HCT116 (cell line): Measurements from ENCODE around the gene CFAP54. TPM values are rescaled to one million over a fixed set of nuclear protein-coding genes. Genes with fewer than 3 reads are reported as not detected.

Experiments
- ATAC-seq: fragments of 200-7000 bp; cut with Tn5 transposase; 2 replicates; pipeline ENCODE4 v1.9.1; 2020; ENCODE audit warnings: mild to moderate bottlenecking, moderate library complexity
- BruUV-seq: library from RNA; stranded (reverse); fragments of 400-500 nt; replicated peaks from 2 replicates; lab custom pipeline; 2021; lab: Mats Ljungman, UMichigan
- CTCF ChIA-PET: fragments of 300-600 bp; sonication (Branson Sonifier 250); formaldehyde crosslinking; loops from one replicate; lab custom pipeline; 2021; ENCODE audit warnings: antibody characterized with exemption; lab: Charles Lee
- POLR2A ChIA-PET: fragments of 300-600, 350-600 bp; sonication (Branson Sonifier 250); formaldehyde crosslinking; loops from one replicate; lab custom pipeline; 2021; ENCODE audit warnings: antibody characterized with exemption; lab: Charles Lee
- RAD21 ChIA-PET, 2 experiments: fragments of 300-600 bp; sonication (Branson Sonifier 250); formaldehyde crosslinking; loops; one replicate each; lab custom pipeline; 2023; ENCODE audit warnings: low total read pairs in 2 of 2; ENCODE audit not compliant: uncharacterized antibody in 2 of 2, unreplicated experiment in 2 of 2, low non-redundant PET in 1 of 2; lab: Charles Lee
- DNase-seq: peaks from one replicate; pipeline ENCODE4 v3.0.0-alpha.2; 2010; ENCODE audit warnings: low read depth, low spot score
- H2AFZ ChIP-seq: fragments of 200-600 bp; shearing (Covaris generic), sonication (generic); 2 replicates; pipeline ENCODE4 v1.6.1; 2017; ENCODE audit warnings: low read depth, mixed run types, mixed read lengths, antibody characterized with exemption, low read length; ENCODE audit not compliant: poor library complexity, severe bottlenecking
- H3K27ac ChIP-seq: 2 replicates; pipeline ENCODE4 v1.5.1; 2012; ENCODE audit warnings: low read depth, low read length
- H3K27me3 ChIP-seq: fragments of 200-600 bp; sonication (generic); 2 replicates; pipeline ENCODE4 v1.6.1; 2016; ENCODE audit warnings: mixed run types, low read length, mixed read lengths; ENCODE audit not compliant: insufficient read depth
- H3K36me3 ChIP-seq, 2 experiments: fragments of 200-500 bp in 1 of 2; fragments of 200-600 bp in 1 of 2; sonication (Bioruptor generic) in 1 of 2; sonication (generic) in 1 of 2; 2 replicates each; pipeline versions ENCODE4 v1.5.1 to v1.6.1; 2014 to 2016; ENCODE audit warnings: low read length in 2 of 2, inconsistent platforms in 1 of 2, mixed read lengths in 1 of 2, mixed run types in 1 of 2; ENCODE audit not compliant: insufficient read depth in 2 of 2, control insufficient read depth in 1 of 2
- H3K4me1 ChIP-seq, 2 experiments: fragments of 200-600 bp in 1 of 2; sonication (generic) in 1 of 2; 2 replicates each; pipeline versions ENCODE4 v1.5.1 to v1.6.1; 2012 to 2017; ENCODE audit warnings: low read length in 2 of 2, inconsistent platforms in 1 of 2, mild to moderate bottlenecking in 1 of 2, mixed read lengths in 1 of 2, mixed run types in 1 of 2, moderate library complexity in 1 of 2; ENCODE audit not compliant: insufficient read depth in 2 of 2, control insufficient read depth in 1 of 2
- H3K4me2 ChIP-seq: fragments of 200-600 bp; sonication (generic); 2 replicates; pipeline ENCODE4 v1.6.1; 2017; ENCODE audit warnings: mixed run types, low read length, mixed read lengths
- H3K4me3 ChIP-seq, 2 experiments: fragments of 200-600 bp in 1 of 2; sonication (generic) in 1 of 2; replicated peaks in 1 of 2; 2 replicates each; pipeline ENCODE4 v1.5.1; 2011 to 2016; ENCODE audit warnings: low read length in 2 of 2, control low read depth in 1 of 2, low read depth in 1 of 2, mild to moderate bottlenecking in 1 of 2, mixed read lengths in 1 of 2, mixed run types in 1 of 2
- H3K79me2 ChIP-seq: fragments of 200-600 bp; sonication (generic); 2 replicates; pipeline ENCODE4 v1.6.1; 2017; ENCODE audit warnings: mild to moderate bottlenecking, mixed run types, low read length, moderate library complexity, mixed read lengths; ENCODE audit not compliant: insufficient read depth
- H3K9ac ChIP-seq: fragments of 200-600 bp; sonication (generic); 2 replicates; pipeline ENCODE4 v1.6.1; 2016; ENCODE audit warnings: low read length, mixed read lengths
- H3K9me2 ChIP-seq: fragments of 200-600 bp; sonication (generic), shearing (Covaris generic); 2 replicates; pipeline ENCODE4 v1.6.1; 2017; ENCODE audit warnings: mixed run types, mild to moderate bottlenecking, moderate library complexity; ENCODE audit not compliant: insufficient read depth
- H3K9me3 ChIP-seq, 2 experiments: fragments of 200-500 bp in 1 of 2; fragments of 200-600 bp in 1 of 2; sonication (Bioruptor generic) in 1 of 2; sonication (generic) in 1 of 2; 2 replicates each; pipeline ENCODE4 v1.6.1; 2014 to 2017; ENCODE audit warnings: low read length in 2 of 2, mixed read lengths in 2 of 2, inconsistent platforms in 1 of 2, low read depth in 1 of 2, mild to moderate bottlenecking in 1 of 2, mixed run types in 1 of 2, moderate library complexity in 1 of 2; ENCODE audit not compliant: control insufficient read depth in 1 of 2, insufficient read depth in 1 of 2
- H4K20me1 ChIP-seq: fragments of 200-600 bp; sonication (generic), shearing (Covaris generic); 2 replicates; pipeline ENCODE4 v1.6.1; 2017; ENCODE audit warnings: mixed run types, mild to moderate bottlenecking, moderate library complexity; ENCODE audit not compliant: insufficient read depth
- ATF3 ChIP-seq: IDR thresholded peaks from 2 replicates; pipeline ENCODE4 v1.6.1; 2012
- CBX3 ChIP-seq: IDR thresholded peaks from 2 replicates; pipeline ENCODE4 v1.6.1; 2012; ENCODE audit warnings: low read depth
- CEBPB ChIP-seq: IDR thresholded peaks from 2 replicates; pipeline ENCODE4 v1.6.1; 2012; ENCODE audit warnings: low read depth
- EGR1 ChIP-seq: IDR thresholded peaks from 2 replicates; pipeline ENCODE4 v1.6.1; 2012; ENCODE audit warnings: low read depth
- ELF1 ChIP-seq: IDR thresholded peaks from 2 replicates; pipeline ENCODE4 v1.6.1; 2012; ENCODE audit warnings: low read depth, borderline replicate concordance
- FOSL1 ChIP-seq: IDR thresholded peaks from 2 replicates; pipeline ENCODE4 v1.6.1; 2012; ENCODE audit warnings: low read depth
- RAD21 ChIP-seq: IDR thresholded peaks from 2 replicates; pipeline ENCODE4 v1.6.1; 2012; ENCODE audit warnings: low read depth, mild to moderate bottlenecking
- SP1 ChIP-seq: IDR thresholded peaks from 2 replicates; pipeline ENCODE4 v1.6.1; 2012; ENCODE audit warnings: low read depth
- SRF ChIP-seq: IDR thresholded peaks from 2 replicates; pipeline ENCODE4 v1.6.1; 2012; ENCODE audit warnings: low read depth
- TCF7L2 ChIP-seq: IDR thresholded peaks from 2 replicates; pipeline ENCODE4 v1.7.0; 2011; ENCODE audit warnings: borderline replicate concordance, inconsistent platforms; ENCODE audit not compliant: insufficient read depth, insufficient read length; ENCODE audit errors: extremely low read depth
- ZBTB33 ChIP-seq: IDR thresholded peaks from 2 replicates; pipeline ENCODE4 v1.6.1; 2011; ENCODE audit warnings: mild to moderate bottlenecking, low read length, moderate library complexity; ENCODE audit not compliant: insufficient replicate concordance; ENCODE audit errors: extremely low read depth
- intact Hi-C: fragments of 100-400 bp; cut with micrococcal nuclease; formaldehyde crosslinking; loops from 2 replicates; pipeline ENCODE4 v1.10.0; 2022
- total RNA-seq: library from RNA; stranded (reverse); gene quantifications from one replicate; pipeline ENCODE4 v1.2.1, GENCODE V29; 2021; ENCODE audit not compliant: unreplicated experiment
- TF ChIP-seq, protein P1 (sequence below), 3 experiments: fragments of 200-600 bp in 1 of 3; sonication (generic) in 1 of 3; IDR thresholded peaks in 2 of 3; conservative IDR thresholded peaks in 1 of 3; 2 replicates each; pipeline ENCODE4 v1.5.1; 2012 to 2017; ENCODE audit warnings: low read depth in 2 of 3, low read length in 2 of 3, antibody characterized with exemption in 1 of 3, borderline replicate concordance in 1 of 3, control low read depth in 1 of 3, mild to moderate bottlenecking in 1 of 3, mixed read lengths in 1 of 3, mixed run types in 1 of 3, moderate library complexity in 1 of 3; ENCODE audit not compliant: insufficient read depth in 1 of 3
- TF ChIP-seq, protein P2 (sequence below): IDR thresholded peaks from 2 replicates; pipeline ENCODE4 v1.6.1; 2012

The CFAP54 gene
- total RNA-seq, 1 experiment from 2014 or later, result 0.25 TPM

GRCh38 chr12:96829354-96829753, 340.0 kb downstream of the CFAP54 start:
- TF ChIP-seq EGR1 (no peak), CEBPB (no peak), TCF7L2 (no peak), SRF (no peak), RAD21 (no peak), SP1 (no peak), ATF3 (no peak), ZBTB33 (no peak), FOSL1 (no peak), ELF1 (no peak), CBX3 (no peak)
- TF ChIP-seq, protein P1, sequence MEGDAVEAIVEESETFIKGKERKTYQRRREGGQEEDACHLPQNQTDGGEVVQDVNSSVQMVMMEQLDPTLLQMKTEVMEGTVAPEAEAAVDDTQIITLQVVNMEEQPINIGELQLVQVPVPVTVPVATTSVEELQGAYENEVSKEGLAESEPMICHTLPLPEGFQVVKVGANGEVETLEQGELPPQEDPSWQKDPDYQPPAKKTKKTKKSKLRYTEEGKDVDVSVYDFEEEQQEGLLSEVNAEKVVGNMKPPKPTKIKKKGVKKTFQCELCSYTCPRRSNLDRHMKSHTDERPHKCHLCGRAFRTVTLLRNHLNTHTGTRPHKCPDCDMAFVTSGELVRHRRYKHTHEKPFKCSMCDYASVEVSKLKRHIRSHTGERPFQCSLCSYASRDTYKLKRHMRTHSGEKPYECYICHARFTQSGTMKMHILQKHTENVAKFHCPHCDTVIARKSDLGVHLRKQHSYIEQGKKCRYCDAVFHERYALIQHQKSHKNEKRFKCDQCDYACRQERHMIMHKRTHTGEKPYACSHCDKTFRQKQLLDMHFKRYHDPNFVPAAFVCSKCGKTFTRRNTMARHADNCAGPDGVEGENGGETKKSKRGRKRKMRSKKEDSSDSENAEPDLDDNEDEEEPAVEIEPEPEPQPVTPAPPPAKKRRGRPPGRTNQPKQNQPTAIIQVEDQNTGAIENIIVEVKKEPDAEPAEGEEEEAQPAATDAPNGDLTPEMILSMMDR (IDR thresholded peaks at IDR 0.05 in 2 of 3, conservative IDR thresholded peaks at IDR 0.05 in 1 of 3; ENCODE audit: borderline replicate concordance in 1 of 3, insufficient read depth in 1 of 3, low read depth in 2 of 3, low read length in 2 of 3), result no peak
- TF ChIP-seq, protein P2, sequence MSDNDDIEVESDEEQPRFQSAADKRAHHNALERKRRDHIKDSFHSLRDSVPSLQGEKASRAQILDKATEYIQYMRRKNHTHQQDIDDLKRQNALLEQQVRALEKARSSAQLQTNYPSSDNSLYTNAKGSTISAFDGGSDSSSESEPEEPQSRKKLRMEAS, result no peak
- TF ChIP-seq, all 23 proteins: peak for 0
- CTCF ChIA-PET, result no interaction called here
- H3K4me1 ChIP-seq, result no peaks in the 10 kb centered on the region
- DNase-seq (no peak), ATAC-seq (no peak)
- H3K4me3 ChIP-seq, result no peak overlapping the region
- H3K27ac ChIP-seq, result no peak overlapping the region
- H3K79me2 ChIP-seq, result no peaks in the 10 kb centered on the region
- no peaks in the 10 kb centered on the region for H4K20me1 ChIP-seq
- H3K9me3 ChIP-seq, result no peaks in the 10 kb centered on the region
- H2AFZ ChIP-seq, result no peak overlapping the region
- RAD21 ChIA-PET, result no interaction called here
- intact Hi-C loops, result no loop called here
- no TSS peak for BruUV-seq
- H3K27me3 ChIP-seq, result no peaks in the 10 kb centered on the region
- no peaks in the 10 kb centered on the region; a peak in 1 of 4 replicates for H3K36me3 ChIP-seq
- no peaks in the 10 kb centered on the region for H3K9me2 ChIP-seq
- no peak overlapping the region for H3K9ac ChIP-seq
- no peak overlapping the region for H3K4me2 ChIP-seq
- POLR2A ChIA-PET, result no interaction called here
